SU-DHL-6 (cell line): ENCODE measurements around the gene TOR1A.

Experiments
- EZH2phosphoT487 ChIP-seq: fragments of 200-600 bp; sonication (generic), shearing (Covaris generic); conservative IDR thresholded peaks from 2 replicates; pipeline ENCODE4 v1.6.1; 2018; ENCODE audit warnings: mild to moderate bottlenecking, antibody characterized with exemption, low read length, moderate library complexity, mixed read lengths
- TF ChIP-seq, protein P1 (sequence below): fragments of 200-600 bp; sonication (generic); IDR thresholded peaks from one replicate; pipeline ENCODE4 v1.5.1; 2017; ENCODE audit warnings: antibody characterized with exemption, mild to moderate bottlenecking, low read length, moderate library complexity; ENCODE audit not compliant: insufficient read depth, poor library complexity, severe bottlenecking

DNA sequence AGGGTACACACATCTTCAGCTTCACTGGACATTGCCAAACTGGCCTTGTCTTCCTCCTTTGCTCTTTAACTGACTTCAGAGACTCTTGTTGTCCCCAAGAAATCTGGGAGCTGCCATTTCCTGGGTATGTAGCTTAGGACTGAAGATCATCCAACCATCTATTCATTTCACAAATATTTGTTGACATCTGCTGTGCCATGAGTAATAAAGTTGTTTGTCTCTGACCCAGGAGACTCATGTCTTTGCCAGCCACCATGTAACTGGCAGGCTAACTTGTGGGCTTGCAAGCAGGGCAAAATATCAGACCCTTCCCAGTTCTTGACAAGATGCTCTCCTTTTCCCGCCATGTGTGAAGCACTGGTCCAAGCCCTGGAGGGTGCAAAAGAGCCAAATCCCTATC is 38.1 kb downstream of the TOR1A start:
- TF ChIP-seq, protein P1, sequence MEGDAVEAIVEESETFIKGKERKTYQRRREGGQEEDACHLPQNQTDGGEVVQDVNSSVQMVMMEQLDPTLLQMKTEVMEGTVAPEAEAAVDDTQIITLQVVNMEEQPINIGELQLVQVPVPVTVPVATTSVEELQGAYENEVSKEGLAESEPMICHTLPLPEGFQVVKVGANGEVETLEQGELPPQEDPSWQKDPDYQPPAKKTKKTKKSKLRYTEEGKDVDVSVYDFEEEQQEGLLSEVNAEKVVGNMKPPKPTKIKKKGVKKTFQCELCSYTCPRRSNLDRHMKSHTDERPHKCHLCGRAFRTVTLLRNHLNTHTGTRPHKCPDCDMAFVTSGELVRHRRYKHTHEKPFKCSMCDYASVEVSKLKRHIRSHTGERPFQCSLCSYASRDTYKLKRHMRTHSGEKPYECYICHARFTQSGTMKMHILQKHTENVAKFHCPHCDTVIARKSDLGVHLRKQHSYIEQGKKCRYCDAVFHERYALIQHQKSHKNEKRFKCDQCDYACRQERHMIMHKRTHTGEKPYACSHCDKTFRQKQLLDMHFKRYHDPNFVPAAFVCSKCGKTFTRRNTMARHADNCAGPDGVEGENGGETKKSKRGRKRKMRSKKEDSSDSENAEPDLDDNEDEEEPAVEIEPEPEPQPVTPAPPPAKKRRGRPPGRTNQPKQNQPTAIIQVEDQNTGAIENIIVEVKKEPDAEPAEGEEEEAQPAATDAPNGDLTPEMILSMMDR, result no peak
- no peak for TF ChIP-seq EZH2phosphoT487
